ENCODE measurements around the gene PPFIA1.
A peak's percentile ranks its signal among the peaks of the same experiment; 100 is the strongest.

PPFIA1 gene

GRCh38 chr11:70423523-70424505, 153.3 kb downstream of the PPFIA1 start:
- peaks cover 63% of the 10 kb centered on the region for H3K27me3 Mint-ChIP-seq
- H3K4me3 Mint-ChIP-seq: peak overlapping the region in 1 of 2 donors; percentile 24
- ATAC-seq: peak; percentile 88
- peaks cover 17% of the 10 kb centered on the region for H3K4me1 Mint-ChIP-seq
- peak overlapping the region; percentile 71 to 80 for H3K27ac Mint-ChIP-seq
- H3K9me3 Mint-ChIP-seq: no peaks in the 10 kb centered on the region
- DNase-seq: peak; percentile 62 to 68

- H3K4me1 Mint-ChIP-seq: peaks cover 17% of the 10 kb centered on the region
- H3K27me3 Mint-ChIP-seq: peaks cover 65% of the 10 kb centered on the region
- H3K27ac Mint-ChIP-seq: no peak overlapping the region
- H3K4me3 Mint-ChIP-seq: no peak overlapping the region
- DNase-seq: no peak
- no peak for ATAC-seq
- no peaks in the 10 kb centered on the region for H3K9me3 Mint-ChIP-seq
Measured at GRCh38 chr11:70424765-70425344, 154.4 kb downstream of the PPFIA1 start.

GRCh38 chr11:70427436-70427835, 156.9 kb downstream of the PPFIA1 start:
- Mint-ChIP-seq H3K27me3 (peaks cover 43% of the 10 kb centered on the region), H3K9me3 (no peaks in the 10 kb centered on the region)

GRCh38 chr11:70428701-70429427, 158.4 kb downstream of the PPFIA1 start:
- no peak overlapping the region for H3K27ac Mint-ChIP-seq
- peaks cover 29% of the 10 kb centered on the region for H3K27me3 Mint-ChIP-seq
- ATAC-seq (no peak), DNase-seq (no peak)
- H3K4me1 Mint-ChIP-seq: peaks cover 8% of the 10 kb centered on the region
- no peaks in the 10 kb centered on the region for H3K9me3 Mint-ChIP-seq
- H3K4me3 Mint-ChIP-seq: no peak overlapping the region

More at GRCh38 chr11:70427436-70427835, 156.9 kb downstream of the PPFIA1 start:
- H3K27ac Mint-ChIP-seq: no peak overlapping the region
- no peak overlapping the region for H3K4me3 Mint-ChIP-seq
- ATAC-seq: no peak
- DNase-seq: no peak
- peaks cover 17% of the 10 kb centered on the region for H3K4me1 Mint-ChIP-seq

GRCh38 chr11:70429428-70429705, 158.9 kb downstream of the PPFIA1 start:
- peaks cover 3% of the 10 kb centered on the region for H3K4me1 Mint-ChIP-seq
- DNase-seq: no peak
- H3K4me3 Mint-ChIP-seq: no peak overlapping the region
- no peaks in the 10 kb centered on the region for H3K9me3 Mint-ChIP-seq
- H3K27me3 Mint-ChIP-seq: peaks cover 24% of the 10 kb centered on the region
- ATAC-seq: no peak
- no peak overlapping the region for H3K27ac Mint-ChIP-seq

GRCh38 chr11:70429724-70430521, 159.4 kb downstream of the PPFIA1 start:
- no peak for ATAC-seq
- H3K27ac Mint-ChIP-seq: peak overlapping the region in 1 of 2 donors; percentile 20
- DNase-seq: no peak
- no peaks in the 10 kb centered on the region for H3K4me1 Mint-ChIP-seq
- peaks cover 18% of the 10 kb centered on the region for H3K27me3 Mint-ChIP-seq
- H3K4me3 Mint-ChIP-seq: no peak overlapping the region
- H3K9me3 Mint-ChIP-seq: no peaks in the 10 kb centered on the region

GRCh38 chr11:70430671-70431574, 160.4 kb downstream of the PPFIA1 start:
- no peak overlapping the region for H3K4me3 Mint-ChIP-seq
- ATAC-seq (no peak), DNase-seq (no peak)
- H3K27ac Mint-ChIP-seq: no peak overlapping the region
- H3K27me3 Mint-ChIP-seq: peaks cover 8% of the 10 kb centered on the region
- no peaks in the 10 kb centered on the region for H3K9me3 Mint-ChIP-seq
- H3K4me1 Mint-ChIP-seq: no peaks in the 10 kb centered on the region

GRCh38 chr11:70431611-70432010, 161.1 kb downstream of the PPFIA1 start:
- Mint-ChIP-seq H3K27me3 (peaks cover 8% of the 10 kb centered on the region), H3K4me1 (no peaks in the 10 kb centered on the region), H3K9me3 (no peaks in the 10 kb centered on the region), H3K4me3 (no peak overlapping the region), H3K27ac (no peak overlapping the region)
- no peak for DNase-seq
- no peak for ATAC-seq

GRCh38 chr11:70432065-70432464, 161.6 kb downstream of the PPFIA1 start:
- no peak for ATAC-seq
- Mint-ChIP-seq H3K9me3 (no peaks in the 10 kb centered on the region), H3K27me3 (peaks cover 8% of the 10 kb centered on the region), H3K27ac (peak overlapping the region in 1 of 2 donors; percentile 79), H3K4me1 (no peaks in the 10 kb centered on the region), H3K4me3 (no peak overlapping the region)
- DNase-seq: no peak

- Mint-ChIP-seq H3K9me3 (no peaks in the 10 kb centered on the region), H3K27me3 (peaks cover 8% of the 10 kb centered on the region), H3K4me1 (no peaks in the 10 kb centered on the region), H3K27ac (no peak overlapping the region), H3K4me3 (no peak overlapping the region)
- ATAC-seq: no peak
- DNase-seq: no peak
Measured at GRCh38 chr11:70432580-70432979, 162.1 kb downstream of the PPFIA1 start.

- Mint-ChIP-seq H3K4me3 (no peak overlapping the region), H3K4me1 (no peaks in the 10 kb centered on the region), H3K27ac (no peak overlapping the region), H3K27me3 (peaks cover 12% of the 10 kb centered on the region), H3K9me3 (no peaks in the 10 kb centered on the region)
- no peak for ATAC-seq
- DNase-seq: no peak
Measured at GRCh38 chr11:70433038-70433437, 162.5 kb downstream of the PPFIA1 start.

- no peak for DNase-seq
- H3K4me3 Mint-ChIP-seq: no peak overlapping the region
- no peak for ATAC-seq
- no peaks in the 10 kb centered on the region for H3K9me3 Mint-ChIP-seq
- H3K27me3 Mint-ChIP-seq: peaks cover 14% of the 10 kb centered on the region
- H3K4me1 Mint-ChIP-seq: no peaks in the 10 kb centered on the region
- no peak overlapping the region for H3K27ac Mint-ChIP-seq
Measured at GRCh38 chr11:70433526-70433925, 163.0 kb downstream of the PPFIA1 start.

Data from stimulated activated naive CD8-positive, alpha-beta T cell treated with anti-CD3 and anti-CD28 coated beads, Interleukin-15, amount 100 ng/mL, for 72 hours (primary cell).